Esophagus squamous epithelium (tissue), 4 donors: Measurements from ENCODE around the gene GALNT10.

Experiments
- POLR2A ChIP-seq, 4 donors: fragments of 450-650 bp; IDR thresholded peaks; one replicate each; pipeline ENCODE4 v1.6.1; 2017; ENCODE audit warnings: antibody characterized with exemption in 4 of 4, mild to moderate bottlenecking in 4 of 4, moderate library complexity in 3 of 4
- TF ChIP-seq, protein P1 (sequence below), 6 experiments: fragments of 450-650 bp in 4 of 6; fragments of 200-600 bp in 2 of 6; sonication (generic) in 2 of 6; IDR thresholded peaks; one replicate each; pipeline ENCODE4 v1.5.1; 2016 to 2019; ENCODE audit warnings: antibody characterized with exemption in 6 of 6, mild to moderate bottlenecking in 4 of 6, moderate library complexity in 4 of 6

- TF ChIP-seq, protein P1, sequence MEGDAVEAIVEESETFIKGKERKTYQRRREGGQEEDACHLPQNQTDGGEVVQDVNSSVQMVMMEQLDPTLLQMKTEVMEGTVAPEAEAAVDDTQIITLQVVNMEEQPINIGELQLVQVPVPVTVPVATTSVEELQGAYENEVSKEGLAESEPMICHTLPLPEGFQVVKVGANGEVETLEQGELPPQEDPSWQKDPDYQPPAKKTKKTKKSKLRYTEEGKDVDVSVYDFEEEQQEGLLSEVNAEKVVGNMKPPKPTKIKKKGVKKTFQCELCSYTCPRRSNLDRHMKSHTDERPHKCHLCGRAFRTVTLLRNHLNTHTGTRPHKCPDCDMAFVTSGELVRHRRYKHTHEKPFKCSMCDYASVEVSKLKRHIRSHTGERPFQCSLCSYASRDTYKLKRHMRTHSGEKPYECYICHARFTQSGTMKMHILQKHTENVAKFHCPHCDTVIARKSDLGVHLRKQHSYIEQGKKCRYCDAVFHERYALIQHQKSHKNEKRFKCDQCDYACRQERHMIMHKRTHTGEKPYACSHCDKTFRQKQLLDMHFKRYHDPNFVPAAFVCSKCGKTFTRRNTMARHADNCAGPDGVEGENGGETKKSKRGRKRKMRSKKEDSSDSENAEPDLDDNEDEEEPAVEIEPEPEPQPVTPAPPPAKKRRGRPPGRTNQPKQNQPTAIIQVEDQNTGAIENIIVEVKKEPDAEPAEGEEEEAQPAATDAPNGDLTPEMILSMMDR (IDR thresholded peaks at IDR 0.05): no peak
- no peak for TF ChIP-seq POLR2A (IDR thresholded peaks at IDR 0.05)
These were observed 85.0 kb downstream of the GALNT10 start for GRCh38 chr5:154275566-154275965.
